Transverse colon (tissue), 3 donors: ENCODE measurements around the gene BLM.

Experiments used
- EP300 ChIP-seq: sonication (generic); formaldehyde crosslinking; IDR thresholded peaks from one replicate; pipeline ENCODE4 v1.6.1; 2017; ENCODE audit warnings: antibody characterized with exemption, low read depth
- POLR2A ChIP-seq: fragments of 450-650 bp; IDR thresholded peaks from one replicate; pipeline ENCODE4 v1.6.1; 2016; ENCODE audit warnings: antibody characterized with exemption, mild to moderate bottlenecking, moderate library complexity
- TF ChIP-seq, protein P1 (sequence below), 5 experiments: fragments of 200-600 bp in 3 of 5; fragments of 450-650 bp in 2 of 5; sonication (generic) in 3 of 5; IDR thresholded peaks; 1 replicate in 2 of 5; 2 replicates in 3 of 5; pipeline ENCODE4 v1.5.1; 2016 to 2017; ENCODE audit warnings: antibody characterized with exemption in 5 of 5, inconsistent platforms in 3 of 5, mild to moderate bottlenecking in 2 of 5, moderate library complexity in 1 of 5

DNA sequence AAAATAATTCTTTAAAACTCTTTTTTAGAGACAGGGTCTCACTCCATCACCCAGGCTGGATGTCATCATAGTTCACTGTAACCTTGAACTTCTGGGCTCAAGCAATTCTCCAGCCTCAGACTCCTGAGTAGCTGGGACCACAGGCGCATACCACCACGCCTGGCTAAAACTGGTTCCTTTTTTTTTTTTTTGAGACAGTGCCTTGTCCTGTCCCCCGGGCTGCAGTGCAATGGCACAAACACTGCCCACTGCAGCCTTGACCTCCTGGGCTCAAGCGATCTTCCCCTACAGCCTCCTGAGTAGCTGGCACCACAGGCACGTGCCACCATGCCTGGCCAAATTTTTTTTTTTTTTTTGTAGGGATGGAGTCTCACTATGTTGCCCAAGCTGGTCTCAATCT, 127.5 kb downstream of the BLM start:
- TF ChIP-seq, protein P1, sequence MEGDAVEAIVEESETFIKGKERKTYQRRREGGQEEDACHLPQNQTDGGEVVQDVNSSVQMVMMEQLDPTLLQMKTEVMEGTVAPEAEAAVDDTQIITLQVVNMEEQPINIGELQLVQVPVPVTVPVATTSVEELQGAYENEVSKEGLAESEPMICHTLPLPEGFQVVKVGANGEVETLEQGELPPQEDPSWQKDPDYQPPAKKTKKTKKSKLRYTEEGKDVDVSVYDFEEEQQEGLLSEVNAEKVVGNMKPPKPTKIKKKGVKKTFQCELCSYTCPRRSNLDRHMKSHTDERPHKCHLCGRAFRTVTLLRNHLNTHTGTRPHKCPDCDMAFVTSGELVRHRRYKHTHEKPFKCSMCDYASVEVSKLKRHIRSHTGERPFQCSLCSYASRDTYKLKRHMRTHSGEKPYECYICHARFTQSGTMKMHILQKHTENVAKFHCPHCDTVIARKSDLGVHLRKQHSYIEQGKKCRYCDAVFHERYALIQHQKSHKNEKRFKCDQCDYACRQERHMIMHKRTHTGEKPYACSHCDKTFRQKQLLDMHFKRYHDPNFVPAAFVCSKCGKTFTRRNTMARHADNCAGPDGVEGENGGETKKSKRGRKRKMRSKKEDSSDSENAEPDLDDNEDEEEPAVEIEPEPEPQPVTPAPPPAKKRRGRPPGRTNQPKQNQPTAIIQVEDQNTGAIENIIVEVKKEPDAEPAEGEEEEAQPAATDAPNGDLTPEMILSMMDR (IDR thresholded peaks at IDR 0.05) = no peak
- no peak for TF ChIP-seq POLR2A
- TF ChIP-seq EP300 = no peak
